GM15510 (cell line): ENCODE measurements around the gene MEIOB.

ENCODE experiments used
- POLR2A ChIP-seq: IDR thresholded peaks from 3 replicates; pipeline ENCODE4 v1.6.1; 2011; ENCODE audit warnings: borderline replicate concordance; ENCODE audit not compliant: insufficient read length; ENCODE audit errors: extremely low read depth

MEIOB gene

DNA sequence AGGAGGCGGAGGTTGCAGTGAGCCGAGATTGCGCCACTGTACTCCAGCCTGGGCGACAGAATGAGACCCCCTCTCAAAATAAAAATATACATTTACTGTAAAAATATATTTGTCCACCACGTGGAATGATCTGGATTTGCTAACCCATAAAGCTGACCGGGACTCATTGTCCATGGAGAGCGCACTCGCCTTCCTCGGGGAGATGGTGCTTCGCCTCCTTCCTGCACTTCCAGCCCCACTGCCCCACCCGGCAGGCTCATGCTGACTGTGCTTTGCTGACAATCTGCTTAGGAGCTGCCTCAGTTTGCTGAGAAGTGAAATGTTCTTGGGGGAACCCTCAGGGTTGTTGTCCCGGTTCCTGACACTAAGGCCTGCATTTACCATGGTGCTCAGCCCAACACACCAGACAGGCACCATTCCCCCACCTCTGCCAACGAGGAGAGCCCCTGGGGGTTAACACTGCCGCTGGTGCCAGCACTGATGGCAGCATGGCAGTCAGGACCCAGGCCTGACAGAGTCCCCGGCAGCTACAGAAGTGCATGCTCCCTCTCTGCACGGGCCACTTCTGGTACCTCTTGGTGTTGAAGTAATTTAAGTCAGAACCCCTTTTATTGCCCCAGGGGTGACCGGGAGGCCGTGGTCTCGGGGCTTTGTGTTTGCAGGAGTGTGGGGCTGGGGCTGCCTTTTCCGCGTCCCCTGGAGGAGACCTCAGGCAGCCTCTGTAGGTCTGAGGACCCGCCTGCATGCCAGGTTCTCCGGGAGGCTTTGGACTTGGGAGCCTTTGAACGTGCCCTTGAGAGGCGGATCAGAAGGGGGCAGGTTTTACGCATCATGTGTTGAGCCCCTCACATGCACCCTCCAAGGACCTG, 86.8 kb downstream of the MEIOB start:
- no peak for TF ChIP-seq POLR2A
